Endometrium (tissue), 2 donors: ENCODE measurements around the gene ICAM3.

Source experiments
- FAIRE-seq: peaks from 2 replicates; lab custom pipeline; 2012; peaks lifted over from hg19 to GRCh38; lab: Jason Lieb, UNC
- donor health status: control.
- donor health status: control.

The ICAM3 gene

GRCh38 chr19:10290876-10291553 lies 48.4 kb downstream of the ICAM3 start:
- no peak for FAIRE-seq

- no peak for FAIRE-seq
Measured at GRCh38 chr19:10290357-10290875, 49.0 kb downstream of the ICAM3 start.

DNA sequence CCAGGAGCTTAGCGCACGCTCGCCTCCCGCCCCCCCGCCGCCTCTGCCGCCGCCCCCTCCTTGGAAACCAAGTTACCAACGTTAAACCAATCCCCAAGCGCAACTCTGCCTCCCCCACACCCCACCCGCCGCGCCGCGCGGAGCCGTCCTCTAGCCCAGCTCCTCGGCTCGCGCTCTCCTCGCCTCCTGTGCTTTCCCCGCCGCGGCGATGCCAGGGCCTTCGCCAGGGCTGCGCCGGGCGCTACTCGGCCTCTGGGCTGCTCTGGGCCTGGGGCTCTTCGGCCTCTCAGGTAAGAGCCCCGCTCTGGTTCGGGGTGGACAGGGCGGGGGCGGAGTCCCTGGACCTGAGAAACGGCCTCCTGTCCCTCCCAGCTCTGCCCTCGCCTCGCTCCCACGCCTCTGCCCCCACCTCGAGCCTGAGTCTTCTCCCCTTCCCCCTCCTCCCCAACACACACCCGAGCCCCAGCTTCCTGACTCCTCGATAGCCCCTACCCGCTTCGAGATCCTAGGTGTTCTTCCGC lies 49.5 kb downstream of the ICAM3 start, which contains the start of gene ICAM5:
Gene ICAM5, plus strand, starts transcription at position 117 of the 521 bp plus-strand sequence. Its CDS starts 92 bp downstream, at position 209.
- FAIRE-seq = no peak

- no peak for FAIRE-seq
Measured at GRCh38 chr19:10289167-10289835, 50.1 kb downstream of the ICAM3 start.

DNA sequence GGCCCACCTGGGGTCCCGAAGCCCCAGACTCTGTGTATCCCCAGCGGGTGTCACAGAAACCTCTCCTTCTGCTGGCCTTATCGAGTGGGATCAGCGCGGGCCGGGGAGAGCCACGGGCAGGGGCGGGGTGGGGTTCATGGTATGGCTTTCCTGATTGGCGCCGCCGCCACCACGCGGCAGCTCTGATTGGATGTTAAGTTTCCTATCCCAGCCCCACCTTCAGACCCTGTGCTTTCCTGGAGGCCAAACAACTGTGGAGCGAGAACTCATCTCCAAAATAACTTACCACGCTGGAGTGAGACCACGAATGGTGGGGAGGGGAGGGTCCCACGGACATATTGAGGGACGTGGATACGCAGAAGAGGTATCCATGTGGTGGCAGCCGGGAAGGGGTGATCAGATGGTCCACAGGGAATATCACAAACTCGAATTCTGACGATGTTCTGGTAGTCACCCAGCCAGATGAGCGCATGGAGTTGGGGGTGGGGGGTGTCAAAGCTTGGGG lies 50.7 kb downstream of the ICAM3 start:
- no peak for FAIRE-seq

DNA sequence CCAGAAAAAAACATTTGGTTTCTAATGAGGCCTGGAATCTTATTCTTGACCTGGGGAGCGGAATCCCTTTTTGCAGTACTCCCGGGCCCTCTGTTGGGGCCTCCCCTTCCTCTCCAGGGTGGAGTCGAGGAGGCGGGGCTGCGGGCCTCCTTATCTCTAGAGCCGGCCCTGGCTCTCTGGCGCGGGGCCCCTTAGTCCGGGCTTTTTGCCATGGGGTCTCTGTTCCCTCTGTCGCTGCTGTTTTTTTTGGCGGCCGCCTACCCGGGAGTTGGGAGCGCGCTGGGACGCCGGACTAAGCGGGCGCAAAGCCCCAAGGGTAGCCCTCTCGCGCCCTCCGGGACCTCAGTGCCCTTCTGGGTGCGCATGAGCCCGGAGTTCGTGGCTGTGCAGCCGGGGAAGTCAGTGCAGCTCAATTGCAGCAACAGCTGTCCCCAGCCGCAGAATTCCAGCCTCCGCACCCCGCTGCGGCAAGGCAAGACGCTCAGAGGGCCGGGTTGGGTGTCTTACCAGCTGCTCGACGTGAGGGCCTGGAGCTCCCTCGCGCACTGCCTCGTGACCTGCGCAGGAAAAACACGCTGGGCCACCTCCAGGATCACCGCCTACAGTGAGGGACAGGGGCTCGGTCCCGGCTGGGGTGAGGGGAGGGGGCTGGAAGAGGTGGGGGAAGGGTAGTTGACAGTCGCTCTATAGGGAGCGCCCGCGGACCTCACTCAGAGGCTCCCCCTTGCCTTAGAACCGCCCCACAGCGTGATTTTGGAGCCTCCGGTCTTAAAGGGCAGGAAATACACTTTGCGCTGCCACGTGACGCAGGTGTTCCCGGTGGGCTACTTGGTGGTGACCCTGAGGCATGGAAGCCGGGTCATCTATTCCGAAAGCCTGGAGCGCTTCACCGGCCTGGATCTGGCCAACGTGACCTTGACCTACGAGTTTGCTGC lies 52.4 kb downstream of the ICAM3 start, which contains the start of gene ICAM4:
Gene ICAM4, plus strand, starts transcription at position 153 of the 935 bp plus-strand sequence. Its CDS starts 58 bp downstream, at position 211.
- no peak for FAIRE-seq

- no peak for FAIRE-seq
Measured at GRCh38 chr19:10285393-10285792, 54.0 kb downstream of the ICAM3 start.

GRCh38 chr19:10284960-10285278 lies 54.5 kb downstream of the ICAM3 start:
- no peak for FAIRE-seq

- FAIRE-seq = no peak
Measured at GRCh38 chr19:10284065-10284959, 55.1 kb downstream of the ICAM3 start.
